GOT3 (cell line): ENCODE results near the gene TASP1.
"Not testable (repeated sequence)": the region's sequence is repeated elsewhere in the genome, so short reads cannot be mapped to it uniquely, and the experiment has no call there.

Experiments
- DNase-seq: peaks from one replicate; lab custom pipeline; 2025; ENCODE audit warnings: mixed read lengths; lab: John Stamatoyannopoulos, UW

TASP1 gene

GRCh38 chr20:13492001-13492481 lies 146.7 kb downstream of the TASP1 start:
- DNase-seq, result no peak

GRCh38 chr20:13487202-13487601 lies 151.5 kb downstream of the TASP1 start:
- no peak for DNase-seq

GRCh38 chr20:13486694-13487093 lies 152.0 kb downstream of the TASP1 start:
- no peak for DNase-seq

- no peak for DNase-seq
Measured at GRCh38 chr20:13485576-13485975, 153.2 kb downstream of the TASP1 start.

- not testable (repeated sequence) for DNase-seq
Measured at GRCh38 chr20:13485019-13485418, 153.7 kb downstream of the TASP1 start.

- DNase-seq, result not testable (repeated sequence)
Measured at GRCh38 chr20:13483472-13483871, 155.3 kb downstream of the TASP1 start.

GRCh38 chr20:13478366-13478765 lies 160.4 kb downstream of the TASP1 start:
- DNase-seq, result no peak

- no peak for DNase-seq
Measured at GRCh38 chr20:13474467-13474866, 164.3 kb downstream of the TASP1 start.

- no peak for DNase-seq
Measured at GRCh38 chr20:13469262-13469661, 169.5 kb downstream of the TASP1 start.

GRCh38 chr20:13468166-13468565 lies 170.6 kb downstream of the TASP1 start:
- DNase-seq, result no peak

GRCh38 chr20:13464702-13465101 lies 174.0 kb downstream of the TASP1 start:
- no peak for DNase-seq

- no peak for DNase-seq
Measured at GRCh38 chr20:13461849-13462458, 176.8 kb downstream of the TASP1 start.

- DNase-seq, result no peak
Measured at GRCh38 chr20:13458860-13459451, 179.8 kb downstream of the TASP1 start.

GRCh38 chr20:13457487-13457886 lies 181.2 kb downstream of the TASP1 start:
- DNase-seq, result no peak

- DNase-seq, result no peak
Measured at GRCh38 chr20:13455713-13456112, 183.0 kb downstream of the TASP1 start.

GRCh38 chr20:13453367-13453766 lies 185.4 kb downstream of the TASP1 start:
- no peak for DNase-seq

- no peak for DNase-seq
Measured at GRCh38 chr20:13452470-13453124, 186.1 kb downstream of the TASP1 start.

GRCh38 chr20:13449868-13450434 lies 188.8 kb downstream of the TASP1 start:
- no peak for DNase-seq

GRCh38 chr20:13447385-13448180 lies 191.1 kb downstream of the TASP1 start:
- no peak for DNase-seq

- no peak for DNase-seq
Measured at GRCh38 chr20:13443690-13444089, 195.0 kb downstream of the TASP1 start.

- no peak for DNase-seq
Measured at GRCh38 chr20:13442986-13443385, 195.7 kb downstream of the TASP1 start.

GRCh38 chr20:13441388-13441787 lies 197.3 kb downstream of the TASP1 start:
- DNase-seq, result no peak
